ENCODE results near the gene CRB1. TPM values are rescaled to one million over a fixed set of nuclear protein-coding genes. Genes with fewer than 3 reads are reported as not detected.

CRB1 gene
- total and polyA plus RNA-seq, 2 of the 8 experiments (the other 6 are each of a cell fraction or from before 2014, with no cell fraction given) = 0.03 TPM; not detected in 1

- Histone ChIP-seq H2AFZ (ENCODE audit: low read length) (peak overlapping the region; percentile 79; the same call in 1 of the 2 replicates), H2AK5ac (ENCODE audit: low read depth, low read length) (no peak overlapping the region), H2BK120ac (replicated peaks; ENCODE audit: low read depth, low read length) (no peak overlapping the region), H3K4me1 (replicated peaks in 1 of 4; ENCODE audit: control insufficient read depth in 3 of 4, insufficient read depth in 4 of 4, low read length in 3 of 4) (no peaks in the 10 kb centered on the region), H3K23ac (ENCODE audit: insufficient read length) (no peak overlapping the region), H3K9me3 (ENCODE audit: insufficient read depth in 2 of 2, low read depth in 1 of 2, low read length in 1 of 2) (no peaks in the 10 kb centered on the region), H3K36me3 (ENCODE audit: control insufficient read depth in 2 of 4, insufficient read depth in 4 of 4, low read length in 3 of 4) (no peaks in the 10 kb centered on the region), H4K8ac (ENCODE audit: extremely low read depth, insufficient read depth, low read length) (no peak overlapping the region), H3K4me2 (ENCODE audit: insufficient read depth in 1 of 2, low read depth in 2 of 2, low read length in 2 of 2) (no peak overlapping the region), H2BK15ac (ENCODE audit: low read length) (no peak overlapping the region), H2BK20ac (ENCODE audit: low read length) (no peak overlapping the region), H3K14ac (ENCODE audit: insufficient read length) (no peak overlapping the region), H3K56ac (replicated peaks; ENCODE audit: insufficient read length, low read depth, low read length) (no peak overlapping the region), H4K20me1 (replicated peaks in 1 of 2; ENCODE audit: control insufficient read depth in 1 of 2, insufficient read depth in 2 of 2, low read length in 2 of 2) (peaks cover 0 to 1% of the 10 kb centered on the region in 2 experiments), H3K18ac (ENCODE audit: extremely low read depth, low read length) (no peak overlapping the region), H4K5ac (ENCODE audit: insufficient read length, low read depth, low read length) (no peak overlapping the region), H2BK12ac (ENCODE audit: low read depth, low read length) (no peak overlapping the region), H3K27ac (ENCODE audit: low read depth, low read length) (no peak overlapping the region), H3K79me1 (ENCODE audit: low read depth, low read length) (no peaks in the 10 kb centered on the region), H3K79me2 (ENCODE audit: control insufficient read depth in 1 of 2, insufficient read depth in 2 of 2, low read length in 2 of 2) (no peaks in the 10 kb centered on the region), H4K91ac (replicated peaks; ENCODE audit: insufficient read length, low read length) (no peak overlapping the region), H3K4ac (replicated peaks; ENCODE audit: insufficient read length, low read depth, low read length) (no peak overlapping the region), H2BK5ac (ENCODE audit: low read depth, low read length) (no peak overlapping the region), H3K9ac (replicated peaks in 1 of 4; ENCODE audit: extremely low read depth in 1 of 4, low read depth in 3 of 4, low read length in 3 of 4) (no peak overlapping the region), H3K23me2 (ENCODE audit: low read depth, low read length) (no peaks in the 10 kb centered on the region), H3K27me3 (replicated peaks in 1 of 4; ENCODE audit: control insufficient read depth in 3 of 4, extremely low read depth in 1 of 4, insufficient read depth in 3 of 4, low read length in 3 of 4) (no peaks in the 10 kb centered on the region), H3K4me3 (ENCODE audit: extremely low read depth in 1 of 4, insufficient read depth in 2 of 4, low read depth in 3 of 4, low read length in 4 of 4) (no peak overlapping the region)
- CTCF ChIA-PET (ENCODE audit: partially characterized antibody) = interaction anchor here (0.7 kb wide), 1 partner anchor 69 kb away, joined by 3 read pairs; no protein-coding TSS in a partner anchor
- TF ChIP-seq SIX5 (IDR thresholded peaks at IDR 0.05; ENCODE audit: low read depth, low read length) (no peak), EZH2 (IDR thresholded peaks at IDR 0.05; ENCODE audit: low read depth, low read length, severe bottlenecking) (no peak), SUZ12 (IDR thresholded peaks at IDR 0.05; ENCODE audit: low read length) (no peak), ASH2L (IDR thresholded peaks at IDR 0.05; ENCODE audit: low read length) (no peak), TAF7 (optimal IDR thresholded peaks at IDR 0.05; ENCODE audit: borderline replicate concordance, low read depth, low read length) (no peak), BRCA1 (IDR thresholded peaks at IDR 0.05; ENCODE audit: low read depth, low read length) (no peak), CBX5 (IDR thresholded peaks at IDR 0.05; ENCODE audit: low read depth, low read length) (no peak), SAP30 (IDR thresholded peaks at IDR 0.05; ENCODE audit: insufficient read depth, insufficient replicate concordance, low read length) (no peak), FOSL1 (IDR thresholded peaks at IDR 0.05; ENCODE audit: insufficient read depth, low read depth, low read length) (no peak), USF2 (IDR thresholded peaks at IDR 0.05; ENCODE audit: low read length) (no peak), RFX5 (IDR thresholded peaks at IDR 0.05; ENCODE audit: borderline replicate concordance, low read depth, low read length) (no peak), SP2 (IDR thresholded peaks at IDR 0.05; ENCODE audit: low read length) (no peak), BACH1 (IDR thresholded peaks at IDR 0.05; ENCODE audit: low read length) (no peak)
- DNase-seq (ENCODE audit: low read depth in 1 of 2, low spot score in 2 of 2) (no peak), FAIRE-seq (no peak)
- POLR2A ChIA-PET (ENCODE audit: partially characterized antibody) = no interaction called here
- WGBS, 2 experiments (ENCODE audit: extremely low coverage in 1 of 2, insufficient coverage in 1 of 2, insufficient read length in 1 of 2, insufficient replicate concordance in 2 of 2, low coverage in 1 of 2, low lambda C conversion rate in 2 of 2, missing lambda C conversion rate in 1 of 2) = 82% methylated on average over 4 of the region's 4 CpGs; no CpG with 5 or more reads in 1 of the 2 experiments
These were observed 19.8 kb downstream of the CRB1 start for GRCh38 chr1:197287863-197288262.
